GM23338 (cell line): Measurements from ENCODE around the gene MBNL1.

Source experiments
- EZH2 ChIP-seq: fragments of 200-600 bp; sonication (generic); IDR thresholded peaks from one replicate; pipeline ENCODE4 v1.8.0; 2017; ENCODE audit warnings: antibody characterized with exemption, mild to moderate bottlenecking, low read depth; ENCODE audit not compliant: unreplicated experiment
- EZH2phosphoT487 ChIP-seq: fragments of 200-600 bp; sonication (generic); IDR thresholded peaks from one replicate; pipeline ENCODE4 v1.8.1; 2018; ENCODE audit warnings: antibody characterized with exemption; ENCODE audit not compliant: unreplicated experiment
- STAT1 ChIP-seq: IDR thresholded peaks from one replicate; pipeline ENCODE4 v1.6.1; 2016; ENCODE audit warnings: antibody characterized with exemption; ENCODE audit not compliant: unreplicated experiment
- TF ChIP-seq, protein P1 (sequence below), 2 experiments: fragments of 200-600 bp in 1 of 2; sonication (generic) in 1 of 2; conservative IDR thresholded peaks; 2 replicates each; pipeline versions ENCODE4 v1.5.1 to v1.6.1; 2016 to 2017; ENCODE audit warnings: antibody characterized with exemption in 2 of 2, low read depth in 2 of 2, mild to moderate bottlenecking in 2 of 2, moderate library complexity in 1 of 2

DNA sequence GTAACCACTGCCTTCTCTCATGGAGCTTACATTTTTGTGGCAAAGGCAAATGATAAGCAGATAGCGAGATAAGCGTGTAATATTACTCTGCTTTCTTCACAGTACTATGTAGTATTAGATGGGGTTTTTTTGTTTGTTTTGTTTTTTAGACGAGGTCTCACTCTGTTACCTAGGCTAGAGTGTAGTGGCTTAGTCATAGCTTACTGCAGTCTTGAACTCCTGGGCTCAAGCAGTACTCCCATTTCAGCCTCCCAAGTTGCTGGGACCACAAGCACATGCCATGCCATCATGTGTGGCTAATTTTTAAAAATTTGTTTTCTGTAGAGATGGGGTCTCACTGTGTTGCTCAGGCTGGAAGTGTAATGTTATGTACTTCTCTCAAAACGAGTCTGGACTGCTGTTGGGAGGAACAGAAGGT lies 22.9 kb downstream of the MBNL1 start:
- TF ChIP-seq, protein P1, sequence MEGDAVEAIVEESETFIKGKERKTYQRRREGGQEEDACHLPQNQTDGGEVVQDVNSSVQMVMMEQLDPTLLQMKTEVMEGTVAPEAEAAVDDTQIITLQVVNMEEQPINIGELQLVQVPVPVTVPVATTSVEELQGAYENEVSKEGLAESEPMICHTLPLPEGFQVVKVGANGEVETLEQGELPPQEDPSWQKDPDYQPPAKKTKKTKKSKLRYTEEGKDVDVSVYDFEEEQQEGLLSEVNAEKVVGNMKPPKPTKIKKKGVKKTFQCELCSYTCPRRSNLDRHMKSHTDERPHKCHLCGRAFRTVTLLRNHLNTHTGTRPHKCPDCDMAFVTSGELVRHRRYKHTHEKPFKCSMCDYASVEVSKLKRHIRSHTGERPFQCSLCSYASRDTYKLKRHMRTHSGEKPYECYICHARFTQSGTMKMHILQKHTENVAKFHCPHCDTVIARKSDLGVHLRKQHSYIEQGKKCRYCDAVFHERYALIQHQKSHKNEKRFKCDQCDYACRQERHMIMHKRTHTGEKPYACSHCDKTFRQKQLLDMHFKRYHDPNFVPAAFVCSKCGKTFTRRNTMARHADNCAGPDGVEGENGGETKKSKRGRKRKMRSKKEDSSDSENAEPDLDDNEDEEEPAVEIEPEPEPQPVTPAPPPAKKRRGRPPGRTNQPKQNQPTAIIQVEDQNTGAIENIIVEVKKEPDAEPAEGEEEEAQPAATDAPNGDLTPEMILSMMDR (conservative IDR thresholded peaks at IDR 0.05; ENCODE audit: low read depth in 2 of 2): no peak
- no peak for TF ChIP-seq EZH2phosphoT487
- TF ChIP-seq STAT1: no peak
- TF ChIP-seq EZH2: no peak
